Activated T-helper 2 cell treated with anti-CD3 and anti-CD28 coated beads, Interferon-gamma antibody, Interleukin-2, Interleukin-4, amounts not matched to agents 10 μg/mL and 5 μg/mL and 100 μg/mL, durations not matched to agents 14 hours and 24 hours and 36 hours (primary cell): ENCODE measurements around the gene GPC6. TPM values are rescaled to one million over a fixed set of nuclear protein-coding genes. Genes with fewer than 3 reads are reported as not detected.
"Not testable (repeated sequence)": the region's sequence is repeated elsewhere in the genome, so short reads cannot be mapped to it uniquely, and the experiment has no call there.

ENCODE experiments used
- DNase-seq: peaks from one replicate; pipeline ENCODE4 v3.0.0; 2021; ENCODE audit warnings: low spot score
- H3K27ac Mint-ChIP-seq: one replicate; pipeline ENCODE4 v1.8.0; 2021; ENCODE audit warnings: mixed read lengths
- H3K27me3 Mint-ChIP-seq: one replicate; pipeline ENCODE4 v1.8.0; 2021; ENCODE audit warnings: low read depth, mixed read lengths
- H3K36me3 Mint-ChIP-seq: one replicate; pipeline ENCODE4 v1.8.0; 2021; ENCODE audit warnings: low read depth, mixed read lengths
- H3K4me1 Mint-ChIP-seq: one replicate; pipeline ENCODE4 v1.8.0; 2021; ENCODE audit warnings: low read depth, mixed read lengths
- H3K4me3 Mint-ChIP-seq: one replicate; pipeline ENCODE4 v1.8.0; 2021; ENCODE audit warnings: low read depth, mild to moderate bottlenecking, moderate library complexity, mixed read lengths
- H3K9me3 Mint-ChIP-seq: one replicate; pipeline ENCODE4 v1.8.0; 2021; ENCODE audit warnings: mixed read lengths
- intact Hi-C: fragments of 100-400 bp; cut with micrococcal nuclease; formaldehyde crosslinking; loops from one replicate; pipeline ENCODE4 v1.15.1; 2023
- total RNA-seq: library from RNA; stranded (reverse); gene quantifications from 2 replicates; pipeline ENCODE4 v1.2.3, GENCODE V29; 2022

Gene GPC6
- total RNA-seq, 1 donor from 2014 or later, result not detected

- H3K36me3 Mint-ChIP-seq, result no peaks in the 10 kb centered on the region
- no peak overlapping the region for H3K4me3 Mint-ChIP-seq
- no peaks in the 10 kb centered on the region for H3K27me3 Mint-ChIP-seq
- intact Hi-C loops, result no loop called here
- H3K4me1 Mint-ChIP-seq, result no peaks in the 10 kb centered on the region
- no peak overlapping the region for H3K27ac Mint-ChIP-seq
- DNase-seq, result no peak
- H3K9me3 Mint-ChIP-seq, result no peaks in the 10 kb centered on the region
Measured at GRCh38 chr13:94186470-94186869, 959.9 kb downstream of the GPC6 start.

GRCh38 chr13:94188201-94188854 is 961.7 kb downstream of the GPC6 start:
- Mint-ChIP-seq H3K27ac (no peak overlapping the region), H3K9me3 (no peaks in the 10 kb centered on the region), H3K4me1 (no peaks in the 10 kb centered on the region), H3K27me3 (no peaks in the 10 kb centered on the region), H3K36me3 (no peaks in the 10 kb centered on the region), H3K4me3 (no peak overlapping the region)
- intact Hi-C loops, result no loop called here
- no peak for DNase-seq

- H3K4me3 Mint-ChIP-seq, result no peak overlapping the region
- H3K4me1 Mint-ChIP-seq, result no peaks in the 10 kb centered on the region
- no peaks in the 10 kb centered on the region for H3K27me3 Mint-ChIP-seq
- no peak for DNase-seq
- intact Hi-C loops, result loop anchor here (5.0 kb wide), 1 partner anchor 170 kb away; no protein-coding TSS in a partner anchor
- H3K36me3 Mint-ChIP-seq, result no peaks in the 10 kb centered on the region
- no peak overlapping the region for H3K27ac Mint-ChIP-seq
- H3K9me3 Mint-ChIP-seq, result no peaks in the 10 kb centered on the region
Measured at GRCh38 chr13:94192431-94192975, 965.9 kb downstream of the GPC6 start.

- Mint-ChIP-seq H3K4me1 (no peaks in the 10 kb centered on the region), H3K4me3 (no peak overlapping the region), H3K27me3 (no peaks in the 10 kb centered on the region), H3K36me3 (no peaks in the 10 kb centered on the region), H3K9me3 (no peaks in the 10 kb centered on the region), H3K27ac (no peak overlapping the region)
- intact Hi-C loops, result no loop called here
- DNase-seq, result no peak
Measured at GRCh38 chr13:94195715-94196114, 969.1 kb downstream of the GPC6 start.

GRCh38 chr13:94196413-94196812 is 969.8 kb downstream of the GPC6 start:
- no peak for DNase-seq
- no peak overlapping the region for H3K4me3 Mint-ChIP-seq
- no peaks in the 10 kb centered on the region for H3K27me3 Mint-ChIP-seq
- no peaks in the 10 kb centered on the region for H3K4me1 Mint-ChIP-seq
- no peaks in the 10 kb centered on the region for H3K9me3 Mint-ChIP-seq
- no peaks in the 10 kb centered on the region for H3K36me3 Mint-ChIP-seq
- no peak overlapping the region for H3K27ac Mint-ChIP-seq
- intact Hi-C loops, result no loop called here

- Mint-ChIP-seq H3K27ac (no peak overlapping the region), H3K4me3 (no peak overlapping the region), H3K27me3 (no peaks in the 10 kb centered on the region), H3K36me3 (no peaks in the 10 kb centered on the region), H3K9me3 (no peaks in the 10 kb centered on the region), H3K4me1 (no peaks in the 10 kb centered on the region)
- intact Hi-C loops, result no loop called here
- DNase-seq, result no peak
Measured at GRCh38 chr13:94198681-94199080, 972.1 kb downstream of the GPC6 start.

- Mint-ChIP-seq H3K4me1 (no peaks in the 10 kb centered on the region), H3K27me3 (no peaks in the 10 kb centered on the region), H3K9me3 (no peaks in the 10 kb centered on the region), H3K36me3 (no peaks in the 10 kb centered on the region), H3K4me3 (no peak overlapping the region), H3K27ac (no peak overlapping the region)
- intact Hi-C loops, result no loop called here
- no peak for DNase-seq
Measured at GRCh38 chr13:94199135-94199534, 972.5 kb downstream of the GPC6 start.

- Mint-ChIP-seq H3K4me3 (no peak overlapping the region), H3K4me1 (no peaks in the 10 kb centered on the region), H3K36me3 (no peaks in the 10 kb centered on the region), H3K27me3 (no peaks in the 10 kb centered on the region), H3K9me3 (no peaks in the 10 kb centered on the region), H3K27ac (no peak overlapping the region)
- DNase-seq, result no peak
- intact Hi-C loops, result no loop called here
Measured at GRCh38 chr13:94201022-94201421, 974.4 kb downstream of the GPC6 start.

- no peak for DNase-seq
Measured at GRCh38 chr13:94204163-94204562, 977.6 kb downstream of the GPC6 start.

GRCh38 chr13:94204946-94205345 is 978.3 kb downstream of the GPC6 start:
- Mint-ChIP-seq H3K4me3 (no peak overlapping the region), H3K27ac (no peak overlapping the region), H3K9me3 (no peaks in the 10 kb centered on the region), H3K27me3 (no peaks in the 10 kb centered on the region), H3K36me3 (no peaks in the 10 kb centered on the region), H3K4me1 (no peaks in the 10 kb centered on the region)
- DNase-seq, result no peak
- intact Hi-C loops, result no loop called here

More at GRCh38 chr13:94204163-94204562, 977.6 kb downstream of the GPC6 start:
- H3K27ac Mint-ChIP-seq, result no peak overlapping the region
- intact Hi-C loops, result no loop called here
- no peaks in the 10 kb centered on the region for H3K4me1 Mint-ChIP-seq
- no peaks in the 10 kb centered on the region for H3K27me3 Mint-ChIP-seq
- H3K9me3 Mint-ChIP-seq, result no peaks in the 10 kb centered on the region
- no peaks in the 10 kb centered on the region for H3K36me3 Mint-ChIP-seq
- H3K4me3 Mint-ChIP-seq, result no peak overlapping the region

GRCh38 chr13:94205896-94206295 is 979.3 kb downstream of the GPC6 start:
- no peaks in the 10 kb centered on the region for H3K36me3 Mint-ChIP-seq
- no peaks in the 10 kb centered on the region for H3K9me3 Mint-ChIP-seq
- H3K27ac Mint-ChIP-seq, result no peak overlapping the region
- H3K27me3 Mint-ChIP-seq, result no peaks in the 10 kb centered on the region
- H3K4me1 Mint-ChIP-seq, result no peaks in the 10 kb centered on the region
- intact Hi-C loops, result no loop called here
- DNase-seq, result no peak
- H3K4me3 Mint-ChIP-seq, result no peak overlapping the region

- Mint-ChIP-seq H3K9me3 (no peaks in the 10 kb centered on the region), H3K27me3 (no peaks in the 10 kb centered on the region), H3K4me3 (no peak overlapping the region), H3K36me3 (no peaks in the 10 kb centered on the region), H3K4me1 (no peaks in the 10 kb centered on the region), H3K27ac (no peak overlapping the region)
- intact Hi-C loops, result no loop called here
- no peak for DNase-seq
Measured at GRCh38 chr13:94209117-94209516, 982.5 kb downstream of the GPC6 start.

GRCh38 chr13:94209913-94210312 is 983.3 kb downstream of the GPC6 start:
- H3K36me3 Mint-ChIP-seq, H3K4me1 Mint-ChIP-seq, H3K9me3 Mint-ChIP-seq, DNase-seq, H3K27ac Mint-ChIP-seq, intact Hi-C loops, H3K27me3 Mint-ChIP-seq, H3K4me3 Mint-ChIP-seq: not testable (repeated sequence)
